Ishikawa (cell line): ENCODE data around the gene TTC13.

Experiments
- CREB1 ChIP-seq: IDR thresholded peaks from 2 replicates; pipeline ENCODE4 v1.6.1; 2012; ENCODE audit warnings: low read depth
- EGR1 ChIP-seq: IDR thresholded peaks from 2 replicates; pipeline ENCODE4 v1.6.1; 2012
- EP300 ChIP-seq: IDR thresholded peaks from 2 replicates; pipeline ENCODE4 v1.6.1; 2012; ENCODE audit warnings: borderline replicate concordance
- MAX ChIP-seq: IDR thresholded peaks from 2 replicates; pipeline ENCODE4 v1.6.1; 2012
- RAD21 ChIP-seq: IDR thresholded peaks from 2 replicates; pipeline ENCODE4 v1.6.1; 2012; ENCODE audit warnings: low read depth
- ZBTB7A ChIP-seq: IDR thresholded peaks from 2 replicates; pipeline ENCODE4 v1.6.1; 2012; ENCODE audit warnings: low read depth

GRCh38 chr1:230906226-230906625 is 72.4 kb downstream of the TTC13 start:
- no peak for TF ChIP-seq EP300
- no peak for TF ChIP-seq RAD21
- no peak for TF ChIP-seq MAX
- no peak for TF ChIP-seq EGR1
- TF ChIP-seq CREB1: no peak
- TF ChIP-seq ZBTB7A: no peak
